GM21717 (cell line): ENCODE data around the gene MAST2.
A peak's percentile ranks its signal among the peaks of the same experiment; 100 is the strongest.

Source experiments
- ATAC-seq: cut with Tn5 transposase; IDR thresholded peaks from one replicate; pipeline ENCODE4 v1.9.1; 2021; ENCODE audit warnings: mild to moderate bottlenecking, moderate library complexity; ENCODE audit not compliant: unreplicated experiment

The MAST2 gene

DNA sequence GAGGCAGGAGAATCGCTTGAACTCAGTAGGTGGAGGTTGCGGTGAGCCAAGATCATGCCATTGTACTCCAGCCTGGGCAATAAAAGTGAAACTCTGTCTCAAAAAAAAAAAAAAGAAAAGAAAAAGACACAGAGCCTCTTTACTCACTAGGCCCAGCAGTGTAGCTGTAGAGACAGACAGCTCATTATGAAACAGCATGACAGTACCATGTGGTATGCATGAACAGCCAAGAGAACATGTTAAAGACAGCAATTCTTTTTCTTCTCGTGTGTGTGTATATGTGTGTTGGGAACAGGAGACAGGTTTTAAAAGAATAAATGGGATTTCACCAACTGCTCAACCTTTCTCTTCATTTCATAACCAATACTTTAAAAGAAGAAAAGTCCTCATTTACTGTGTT lies 210.2 kb downstream of the MAST2 start:
- no peak for ATAC-seq

DNA sequence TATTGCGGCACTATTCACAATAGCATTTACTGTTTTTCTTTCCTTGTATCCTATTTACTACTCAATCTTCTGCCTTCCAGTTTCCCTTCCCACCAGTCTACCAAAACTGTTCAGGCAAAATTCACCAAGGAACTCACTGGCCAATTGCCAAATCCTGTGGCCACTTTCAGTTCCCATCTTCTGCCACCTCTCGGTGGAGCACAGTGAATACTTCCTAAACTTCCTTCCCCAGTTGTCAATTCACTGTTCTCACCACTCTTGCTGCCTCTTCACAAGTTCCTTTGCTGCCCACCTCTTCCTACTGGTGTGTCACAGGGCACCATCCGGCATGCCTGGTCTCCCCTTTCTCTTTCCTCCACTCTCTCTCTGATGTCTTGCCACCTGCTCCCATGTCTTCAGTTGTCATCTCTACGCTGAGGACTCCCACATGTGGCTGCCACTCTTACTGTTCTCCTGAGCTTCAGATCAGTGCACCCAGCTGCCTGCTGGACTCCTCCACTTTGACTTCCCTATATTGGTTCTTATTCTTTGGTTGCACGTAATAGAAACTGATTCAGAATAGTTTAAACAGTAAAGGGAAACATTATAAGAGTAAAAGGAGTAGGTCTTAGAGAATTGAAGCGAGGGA lies 214.6 kb downstream of the MAST2 start:
- ATAC-seq: no peak

GRCh38 chr1:46019348-46019747 lies 215.9 kb downstream of the MAST2 start:
- no peak for ATAC-seq

- ATAC-seq: no peak
Measured at GRCh38 chr1:46020010-46020409, 216.6 kb downstream of the MAST2 start.

GRCh38 chr1:46021046-46021996 lies 217.9 kb downstream of the MAST2 start:
- no peak for ATAC-seq

DNA sequence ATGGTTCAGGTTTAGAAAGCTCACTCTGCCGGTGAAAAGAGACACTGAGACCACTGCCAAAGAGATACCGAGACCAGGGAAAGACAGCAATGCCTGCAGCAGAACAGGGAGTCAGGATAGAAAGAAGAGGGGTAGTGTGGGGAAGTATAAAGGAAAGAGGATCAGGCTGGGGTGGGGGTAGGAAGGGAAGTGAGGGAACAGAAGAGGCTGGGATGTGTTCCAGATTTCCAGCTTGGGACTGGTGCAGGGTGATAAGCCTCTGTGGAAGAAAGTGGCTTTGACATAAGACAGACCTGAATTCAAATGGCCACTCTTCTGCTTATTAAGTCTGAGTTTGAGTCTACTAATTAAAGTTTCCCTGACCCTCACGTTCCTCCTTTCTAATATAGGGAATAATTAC lies 223.1 kb downstream of the MAST2 start:
- no peak for ATAC-seq

- ATAC-seq: no peak
Measured at GRCh38 chr1:46027788-46028573, 224.6 kb downstream of the MAST2 start.

GRCh38 chr1:46030074-46030870 lies 226.9 kb downstream of the MAST2 start:
- ATAC-seq: no peak

- ATAC-seq: no peak
Measured at GRCh38 chr1:46030876-46031660, 227.7 kb downstream of the MAST2 start.

DNA sequence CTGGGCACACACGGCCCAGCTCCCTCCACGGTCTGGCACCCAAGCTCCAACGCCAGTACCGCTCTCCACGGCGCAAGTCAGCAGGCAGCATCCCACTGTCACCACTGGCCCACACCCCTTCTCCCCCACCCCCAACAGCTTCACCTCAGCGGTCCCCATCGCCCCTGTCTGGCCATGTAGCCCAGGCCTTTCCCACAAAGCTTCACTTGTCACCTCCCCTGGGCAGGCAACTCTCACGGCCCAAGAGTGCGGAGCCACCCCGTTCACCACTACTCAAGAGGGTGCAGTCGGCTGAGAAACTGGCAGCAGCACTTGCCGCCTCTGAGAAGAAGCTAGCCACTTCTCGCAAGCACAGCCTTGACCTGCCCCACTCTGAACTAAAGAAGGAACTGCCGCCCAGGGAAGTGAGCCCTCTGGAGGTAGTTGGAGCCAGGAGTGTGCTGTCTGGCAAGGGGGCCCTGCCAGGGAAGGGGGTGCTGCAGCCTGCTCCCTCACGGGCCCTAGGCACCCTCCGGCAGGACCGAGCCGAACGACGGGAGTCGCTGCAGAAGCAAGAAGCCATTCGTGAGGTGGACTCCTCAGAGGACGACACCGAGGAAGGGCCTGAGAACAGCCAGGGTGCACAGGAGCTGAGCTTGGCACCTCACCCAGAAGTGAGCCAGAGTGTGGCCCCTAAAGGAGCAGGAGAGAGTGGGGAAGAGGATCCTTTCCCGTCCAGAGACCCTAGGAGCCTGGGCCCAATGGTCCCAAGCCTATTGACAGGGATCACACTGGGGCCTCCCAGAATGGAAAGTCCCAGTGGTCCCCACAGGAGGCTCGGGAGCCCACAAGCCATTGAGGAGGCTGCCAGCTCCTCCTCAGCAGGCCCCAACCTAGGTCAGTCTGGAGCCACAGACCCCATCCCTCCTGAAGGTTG lies 231.4 kb downstream of the MAST2 start:
- no peak for ATAC-seq

- ATAC-seq: no peak
Measured at GRCh38 chr1:46036894-46037839, 233.8 kb downstream of the MAST2 start.

DNA sequence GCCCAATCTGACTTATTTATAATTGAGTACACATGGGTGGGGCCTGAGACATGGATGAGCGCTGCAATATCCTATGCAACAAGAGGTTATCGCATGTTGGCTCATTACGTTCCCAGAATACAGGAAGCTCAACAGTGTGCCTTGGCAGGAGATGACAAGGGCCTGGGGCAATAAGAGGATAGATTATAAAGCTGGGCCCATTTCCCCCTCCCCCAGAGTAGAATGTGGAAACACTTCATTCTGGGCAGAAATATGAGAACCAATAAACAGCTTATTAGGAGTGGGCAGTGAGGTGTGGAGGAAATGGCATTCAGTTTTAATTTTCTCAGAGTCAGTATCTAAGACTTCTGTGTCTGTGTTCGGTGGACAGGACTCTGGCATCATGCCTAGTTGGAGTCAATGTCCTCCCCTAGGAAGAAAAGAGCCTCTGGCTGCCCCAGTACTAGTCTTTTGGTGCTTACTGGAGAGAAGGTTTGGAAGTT lies 236.2 kb downstream of the MAST2 start:
- no peak for ATAC-seq

- ATAC-seq: no peak
Measured at GRCh38 chr1:46041551-46041950, 238.1 kb downstream of the MAST2 start.

DNA sequence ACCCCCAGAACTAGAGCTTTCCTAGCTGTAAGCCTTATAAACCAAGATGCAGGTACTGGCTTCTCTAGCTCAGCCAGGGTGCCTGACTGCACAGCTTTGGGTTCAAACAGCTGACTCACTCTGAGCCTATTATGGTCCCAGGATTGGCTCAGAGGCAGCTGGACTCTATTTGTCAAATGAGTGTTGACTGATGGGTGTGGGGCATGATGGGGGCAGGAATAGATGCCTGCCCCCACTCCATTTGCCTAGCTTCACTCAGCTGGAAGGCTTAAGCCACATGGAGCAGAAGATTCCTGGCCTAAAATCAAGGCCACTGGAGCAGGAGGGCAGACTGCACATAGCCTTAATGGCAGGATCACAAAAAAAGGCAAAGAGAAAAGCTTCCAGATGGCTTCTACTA lies 238.6 kb downstream of the MAST2 start:
- no peak for ATAC-seq

GRCh38 chr1:46043458-46044017 lies 240.1 kb downstream of the MAST2 start:
- peak; percentile 82 for ATAC-seq

DNA sequence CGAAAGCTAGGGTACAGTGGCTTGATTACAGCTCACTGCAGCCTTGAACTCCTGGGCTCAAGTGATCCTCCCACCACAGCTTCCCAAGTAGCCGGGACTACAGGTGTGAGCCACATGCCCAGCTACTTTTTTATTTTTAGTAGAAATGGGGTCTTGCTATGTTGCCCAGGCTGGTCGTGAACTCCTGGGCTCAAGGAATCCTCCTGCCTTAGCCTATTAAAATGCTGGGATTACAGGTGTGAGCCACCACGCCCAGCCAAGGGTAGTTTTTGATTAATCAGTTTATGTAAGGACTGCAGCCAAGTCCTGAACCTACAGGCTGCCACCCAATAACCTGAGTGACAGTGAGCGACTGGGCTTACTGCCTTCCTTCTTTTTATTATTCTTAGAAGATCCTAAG lies 240.7 kb downstream of the MAST2 start:
- ATAC-seq: no peak

DNA sequence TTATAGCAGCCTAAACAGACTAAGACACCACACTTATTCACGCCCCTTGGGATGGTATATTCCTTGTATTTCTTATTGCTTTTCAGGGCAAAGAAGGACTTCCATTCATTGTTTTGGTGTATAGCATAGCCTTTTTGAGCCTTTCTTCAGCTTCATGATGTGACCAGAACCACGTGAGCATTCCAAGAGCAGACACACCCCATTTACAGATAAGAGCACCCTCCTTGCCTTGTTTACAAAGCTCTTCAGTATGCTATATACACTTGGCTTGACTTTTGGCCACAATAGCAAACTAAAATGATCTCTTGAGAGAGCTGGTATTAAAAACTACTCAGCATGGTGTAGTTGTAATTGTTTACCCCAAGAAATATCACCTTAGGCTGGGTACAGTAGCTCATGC lies 250.3 kb downstream of the MAST2 start:
- ATAC-seq: no peak
